HCT116 (cell line): ENCODE data around the gene SWT1.

Experiments used
- CBX3 ChIP-seq: IDR thresholded peaks from 2 replicates; pipeline ENCODE4 v1.6.1; 2012; ENCODE audit warnings: low read depth
- CEBPB ChIP-seq: IDR thresholded peaks from 2 replicates; pipeline ENCODE4 v1.6.1; 2012; ENCODE audit warnings: low read depth
- EZH2 ChIP-seq: fragments of 200-600 bp; sonication (generic); IDR thresholded peaks from 2 replicates; pipeline ENCODE4 v1.6.1; 2017; ENCODE audit warnings: antibody characterized with exemption, mixed run types
- EZH2phosphoT487 ChIP-seq: fragments of 200-600 bp; IDR thresholded peaks from 2 replicates; pipeline ENCODE4 v1.6.1; 2018; ENCODE audit warnings: antibody characterized with exemption, borderline replicate concordance
- POLR2A ChIP-seq: IDR thresholded peaks from 2 replicates; pipeline ENCODE4 v1.7.0; 2011; ENCODE audit warnings: borderline replicate concordance; ENCODE audit not compliant: insufficient read depth, insufficient read length; ENCODE audit errors: extremely low read depth
- POLR2AphosphoS5 ChIP-seq: IDR thresholded peaks from 2 replicates; pipeline ENCODE4 v1.6.1; 2011; ENCODE audit warnings: mild to moderate bottlenecking, low read depth, low read length, moderate library complexity
- RAD21 ChIP-seq: IDR thresholded peaks from 2 replicates; pipeline ENCODE4 v1.6.1; 2012; ENCODE audit warnings: low read depth, mild to moderate bottlenecking
- TCF7L2 ChIP-seq: IDR thresholded peaks from 2 replicates; pipeline ENCODE4 v1.7.0; 2011; ENCODE audit warnings: borderline replicate concordance, inconsistent platforms; ENCODE audit not compliant: insufficient read depth, insufficient read length; ENCODE audit errors: extremely low read depth
- YY1 ChIP-seq: IDR thresholded peaks from 2 replicates; pipeline ENCODE4 v1.6.1; 2011; ENCODE audit warnings: low read length, low read depth, moderate library complexity, mild to moderate bottlenecking; ENCODE audit not compliant: insufficient replicate concordance; ENCODE audit errors: extremely low read depth
- TF ChIP-seq, protein P1 (sequence below): IDR thresholded peaks from 2 replicates; pipeline ENCODE4 v1.6.1; 2012; ENCODE audit warnings: low read depth
- TF ChIP-seq, protein P2 (sequence below), 3 experiments: fragments of 200-600 bp in 1 of 3; sonication (generic) in 1 of 3; IDR thresholded peaks in 2 of 3; conservative IDR thresholded peaks in 1 of 3; 2 replicates each; pipeline ENCODE4 v1.5.1; 2012 to 2017; ENCODE audit warnings: low read depth in 2 of 3, low read length in 2 of 3, antibody characterized with exemption in 1 of 3, borderline replicate concordance in 1 of 3, control low read depth in 1 of 3, mild to moderate bottlenecking in 1 of 3, mixed read lengths in 1 of 3, mixed run types in 1 of 3, moderate library complexity in 1 of 3; ENCODE audit not compliant: insufficient read depth in 1 of 3
- TF ChIP-seq, protein P3 (sequence below): IDR thresholded peaks from 2 replicates; pipeline ENCODE4 v1.6.1; 2012
- TF ChIP-seq, protein P4 (sequence below): IDR thresholded peaks from 2 replicates; pipeline ENCODE4 v1.6.1; 2011; ENCODE audit warnings: mild to moderate bottlenecking, low read length, moderate library complexity; ENCODE audit not compliant: insufficient replicate concordance; ENCODE audit errors: extremely low read depth
- TF ChIP-seq, protein P5 (sequence below): IDR thresholded peaks from 2 replicates; pipeline ENCODE4 v1.6.1; 2012

DNA sequence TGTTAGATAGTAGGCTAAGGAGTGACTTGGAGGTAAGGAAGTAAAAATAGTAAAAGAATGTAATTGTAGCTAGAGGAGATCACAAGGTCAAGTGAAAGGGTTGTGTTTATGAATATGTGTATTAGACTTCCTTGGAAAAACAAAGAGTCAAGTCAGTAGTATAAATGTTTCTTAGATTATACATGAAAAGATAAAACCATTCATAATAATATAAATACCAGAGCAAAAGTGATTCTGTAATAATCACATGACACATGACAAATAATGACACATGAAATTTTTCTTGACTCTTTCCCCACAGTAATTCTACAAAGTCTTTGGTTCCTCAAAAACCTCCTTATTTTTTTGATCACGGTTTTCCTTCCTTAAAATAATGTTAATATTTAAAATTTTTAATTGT lies 103.6 kb downstream of the SWT1 start:
- TF ChIP-seq, protein P1, sequence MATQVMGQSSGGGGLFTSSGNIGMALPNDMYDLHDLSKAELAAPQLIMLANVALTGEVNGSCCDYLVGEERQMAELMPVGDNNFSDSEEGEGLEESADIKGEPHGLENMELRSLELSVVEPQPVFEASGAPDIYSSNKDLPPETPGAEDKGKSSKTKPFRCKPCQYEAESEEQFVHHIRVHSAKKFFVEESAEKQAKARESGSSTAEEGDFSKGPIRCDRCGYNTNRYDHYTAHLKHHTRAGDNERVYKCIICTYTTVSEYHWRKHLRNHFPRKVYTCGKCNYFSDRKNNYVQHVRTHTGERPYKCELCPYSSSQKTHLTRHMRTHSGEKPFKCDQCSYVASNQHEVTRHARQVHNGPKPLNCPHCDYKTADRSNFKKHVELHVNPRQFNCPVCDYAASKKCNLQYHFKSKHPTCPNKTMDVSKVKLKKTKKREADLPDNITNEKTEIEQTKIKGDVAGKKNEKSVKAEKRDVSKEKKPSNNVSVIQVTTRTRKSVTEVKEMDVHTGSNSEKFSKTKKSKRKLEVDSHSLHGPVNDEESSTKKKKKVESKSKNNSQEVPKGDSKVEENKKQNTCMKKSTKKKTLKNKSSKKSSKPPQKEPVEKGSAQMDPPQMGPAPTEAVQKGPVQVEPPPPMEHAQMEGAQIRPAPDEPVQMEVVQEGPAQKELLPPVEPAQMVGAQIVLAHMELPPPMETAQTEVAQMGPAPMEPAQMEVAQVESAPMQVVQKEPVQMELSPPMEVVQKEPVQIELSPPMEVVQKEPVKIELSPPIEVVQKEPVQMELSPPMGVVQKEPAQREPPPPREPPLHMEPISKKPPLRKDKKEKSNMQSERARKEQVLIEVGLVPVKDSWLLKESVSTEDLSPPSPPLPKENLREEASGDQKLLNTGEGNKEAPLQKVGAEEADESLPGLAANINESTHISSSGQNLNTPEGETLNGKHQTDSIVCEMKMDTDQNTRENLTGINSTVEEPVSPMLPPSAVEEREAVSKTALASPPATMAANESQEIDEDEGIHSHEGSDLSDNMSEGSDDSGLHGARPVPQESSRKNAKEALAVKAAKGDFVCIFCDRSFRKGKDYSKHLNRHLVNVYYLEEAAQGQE, result no peak
- no peak for TF ChIP-seq CEBPB
- TF ChIP-seq, protein P2, sequence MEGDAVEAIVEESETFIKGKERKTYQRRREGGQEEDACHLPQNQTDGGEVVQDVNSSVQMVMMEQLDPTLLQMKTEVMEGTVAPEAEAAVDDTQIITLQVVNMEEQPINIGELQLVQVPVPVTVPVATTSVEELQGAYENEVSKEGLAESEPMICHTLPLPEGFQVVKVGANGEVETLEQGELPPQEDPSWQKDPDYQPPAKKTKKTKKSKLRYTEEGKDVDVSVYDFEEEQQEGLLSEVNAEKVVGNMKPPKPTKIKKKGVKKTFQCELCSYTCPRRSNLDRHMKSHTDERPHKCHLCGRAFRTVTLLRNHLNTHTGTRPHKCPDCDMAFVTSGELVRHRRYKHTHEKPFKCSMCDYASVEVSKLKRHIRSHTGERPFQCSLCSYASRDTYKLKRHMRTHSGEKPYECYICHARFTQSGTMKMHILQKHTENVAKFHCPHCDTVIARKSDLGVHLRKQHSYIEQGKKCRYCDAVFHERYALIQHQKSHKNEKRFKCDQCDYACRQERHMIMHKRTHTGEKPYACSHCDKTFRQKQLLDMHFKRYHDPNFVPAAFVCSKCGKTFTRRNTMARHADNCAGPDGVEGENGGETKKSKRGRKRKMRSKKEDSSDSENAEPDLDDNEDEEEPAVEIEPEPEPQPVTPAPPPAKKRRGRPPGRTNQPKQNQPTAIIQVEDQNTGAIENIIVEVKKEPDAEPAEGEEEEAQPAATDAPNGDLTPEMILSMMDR (IDR thresholded peaks at IDR 0.05 in 2 of 3, conservative IDR thresholded peaks at IDR 0.05 in 1 of 3; ENCODE audit: borderline replicate concordance in 1 of 3, insufficient read depth in 1 of 3, low read depth in 2 of 3, low read length in 2 of 3), result no peak
- TF ChIP-seq TCF7L2, result no peak
- no peak for TF ChIP-seq RAD21
- TF ChIP-seq CBX3, result no peak
- TF ChIP-seq, protein P3, sequence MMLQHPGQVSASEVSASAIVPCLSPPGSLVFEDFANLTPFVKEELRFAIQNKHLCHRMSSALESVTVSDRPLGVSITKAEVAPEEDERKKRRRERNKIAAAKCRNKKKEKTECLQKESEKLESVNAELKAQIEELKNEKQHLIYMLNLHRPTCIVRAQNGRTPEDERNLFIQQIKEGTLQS, result no peak
- TF ChIP-seq POLR2AphosphoS5, result no peak
- TF ChIP-seq EZH2phosphoT487, result no peak
- TF ChIP-seq, protein P4, sequence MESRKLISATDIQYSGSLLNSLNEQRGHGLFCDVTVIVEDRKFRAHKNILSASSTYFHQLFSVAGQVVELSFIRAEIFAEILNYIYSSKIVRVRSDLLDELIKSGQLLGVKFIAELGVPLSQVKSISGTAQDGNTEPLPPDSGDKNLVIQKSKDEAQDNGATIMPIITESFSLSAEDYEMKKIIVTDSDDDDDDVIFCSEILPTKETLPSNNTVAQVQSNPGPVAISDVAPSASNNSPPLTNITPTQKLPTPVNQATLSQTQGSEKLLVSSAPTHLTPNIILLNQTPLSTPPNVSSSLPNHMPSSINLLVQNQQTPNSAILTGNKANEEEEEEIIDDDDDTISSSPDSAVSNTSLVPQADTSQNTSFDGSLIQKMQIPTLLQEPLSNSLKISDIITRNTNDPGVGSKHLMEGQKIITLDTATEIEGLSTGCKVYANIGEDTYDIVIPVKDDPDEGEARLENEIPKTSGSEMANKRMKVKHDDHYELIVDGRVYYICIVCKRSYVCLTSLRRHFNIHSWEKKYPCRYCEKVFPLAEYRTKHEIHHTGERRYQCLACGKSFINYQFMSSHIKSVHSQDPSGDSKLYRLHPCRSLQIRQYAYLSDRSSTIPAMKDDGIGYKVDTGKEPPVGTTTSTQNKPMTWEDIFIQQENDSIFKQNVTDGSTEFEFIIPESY, result no peak
- no peak for TF ChIP-seq EZH2
- TF ChIP-seq YY1, result no peak
- TF ChIP-seq, protein P5, sequence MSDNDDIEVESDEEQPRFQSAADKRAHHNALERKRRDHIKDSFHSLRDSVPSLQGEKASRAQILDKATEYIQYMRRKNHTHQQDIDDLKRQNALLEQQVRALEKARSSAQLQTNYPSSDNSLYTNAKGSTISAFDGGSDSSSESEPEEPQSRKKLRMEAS, result no peak
- no peak for TF ChIP-seq POLR2A
